Tibial artery (tissue), 4 donors: ENCODE data around the gene CNTROB.

Experiments used
- DNase-seq, 2 donors: peaks; one replicate each; pipeline ENCODE4 v3.0.0-alpha.2; 2019
- H3K27ac ChIP-seq, 2 donors: fragments of 200-600 bp; sonication (generic) in 1 of 2; 1 replicate in 1 of 2; 2 replicates in 1 of 2; pipeline ENCODE4 v1.5.1; 2018 to 2019; ENCODE audit warnings: mild to moderate bottlenecking in 1 of 2
- H3K27me3 ChIP-seq, 2 donors: fragments of 200-600 bp; sonication (generic) in 1 of 2; one replicate each; pipeline versions ENCODE4 v1.5.1 to v1.6.0; 2016 to 2019
- H3K36me3 ChIP-seq, 3 donors: fragments of 200-600 bp; sonication (generic) in 2 of 3; one replicate each; pipeline ENCODE4 v1.5.1; 2016 to 2019; ENCODE audit warnings: mild to moderate bottlenecking in 2 of 3
- H3K4me1 ChIP-seq, 4 donors: fragments of 200-600 bp; sonication (generic) in 2 of 4; 1 replicate in 3 of 4; 2 replicates in 1 of 4; pipeline ENCODE4 v1.5.1; 2016 to 2019
- H3K4me3 ChIP-seq, 2 donors: fragments of 200-600 bp; sonication (generic) in 1 of 2; 1 replicate in 1 of 2; 2 replicates in 1 of 2; pipeline ENCODE4 v1.5.1; 2018 to 2019; ENCODE audit warnings: mild to moderate bottlenecking in 2 of 2
- H3K9me3 ChIP-seq, 3 donors: fragments of 200-600 bp; sonication (generic) in 1 of 3; one replicate each; pipeline ENCODE4 v1.5.1; 2016 to 2019
- CTCF ChIP-seq, 2 experiments: fragments of 200-600 bp in 1 of 2; fragments of 450-650 bp in 1 of 2; IDR thresholded peaks; one replicate each; pipeline ENCODE4 v1.5.1; 2017 to 2019; ENCODE audit warnings: antibody characterized with exemption in 2 of 2, mild to moderate bottlenecking in 1 of 2, moderate library complexity in 1 of 2
- intact Hi-C: fragments of 100-400 bp; cut with DNase I; formaldehyde crosslinking; loops from one replicate; pipeline ENCODE4 v1.15.0; 2023; ENCODE audit warnings: low total_unique reads

The CNTROB gene

GRCh38 chr17:7929158-7930023 lies 2.6 kb upstream of the CNTROB start, which contains the start of gene KCNAB3:
TSS of gene KCNAB3 (minus strand) at chr17:7929856. CDS start at chr17:7929435, 421 bp downstream.
- Histone ChIP-seq H3K27ac (no peak within 1 kb of the TSS), H3K36me3 (peaks cover 0 to 5% (median 0%) of the 10 kb centered on the region in 3 donors), H3K27me3 (peaks cover 0 to 10% of the 10 kb centered on the region in 2 donors), H3K4me1 (peaks cover 0 to 38% (median 25%) of the 10 kb centered on the region in 4 donors), H3K9me3 (no peaks in the 10 kb centered on the region), H3K4me3 (no peak within 1 kb of the TSS)
- intact Hi-C loops = no loop called here
- no peak for DNase-seq
- no peak for TF ChIP-seq CTCF (IDR thresholded peaks at IDR 0.05)

- Histone ChIP-seq H3K27ac (peak overlapping the region; percentile 56 to 78), H3K4me3 (peak overlapping the region; percentile 74 to 82), H3K36me3 (peaks cover under 1 to 19% (median 3%) of the 10 kb centered on the region in 3 donors), H3K9me3 (no peaks in the 10 kb centered on the region), H3K4me1 (peaks cover 0 to 38% (median 25%) of the 10 kb centered on the region in 4 donors), H3K27me3 (peaks cover 0 to 10% of the 10 kb centered on the region in 2 donors)
- DNase-seq = no peak
- TF ChIP-seq CTCF (IDR thresholded peaks at IDR 0.05) = no peak
- intact Hi-C loops = no loop called here
Measured at GRCh38 chr17:7930841-7931631, 970 bp upstream of the CNTROB start.

GRCh38 chr17:7932483-7932891 lies 481 bp downstream of the CNTROB start:
- Histone ChIP-seq H3K27ac (peak overlapping the region; percentile 63 to 78), H3K27me3 (peaks cover 0 to 10% of the 10 kb centered on the region in 2 donors), H3K4me3 (peak overlapping the region; percentile 74 to 82), H3K36me3 (peaks cover 11 to 33% (median 12%) of the 10 kb centered on the region in 3 donors), H3K4me1 (peaks cover 0 to 38% (median 25%) of the 10 kb centered on the region in 4 donors), H3K9me3 (no peaks in the 10 kb centered on the region)
- intact Hi-C loops = no loop called here
- DNase-seq = peak in 1 of 2 donors; percentile 66
- no peak for TF ChIP-seq CTCF (IDR thresholded peaks at IDR 0.05)

- DNase-seq = peak; percentile 40 to 55
- Histone ChIP-seq H3K36me3 (peaks cover 11 to 36% (median 12%) of the 10 kb centered on the region in 3 donors), H3K27ac (peak overlapping the region; percentile 63 to 78), H3K4me3 (peak overlapping the region; percentile 74 to 82), H3K9me3 (no peaks in the 10 kb centered on the region), H3K4me1 (peaks cover 0 to 38% (median 25%) of the 10 kb centered on the region in 4 donors), H3K27me3 (peaks cover 0 to 10% of the 10 kb centered on the region in 2 donors)
- intact Hi-C loops = no loop called here
- no peak for TF ChIP-seq CTCF (IDR thresholded peaks at IDR 0.05)
Measured at GRCh38 chr17:7932949-7933348, 943 bp downstream of the CNTROB start.

- H3K9me3 ChIP-seq = no peaks in the 10 kb centered on the region
- DNase-seq = no peak
- H3K27ac ChIP-seq = no peak overlapping the region
- TF ChIP-seq CTCF (IDR thresholded peaks at IDR 0.05) = no peak
- H3K27me3 ChIP-seq = no peaks in the 10 kb centered on the region
- intact Hi-C loops = no loop called here
- peaks cover 23 to 60% (median 27%) of the 10 kb centered on the region in 3 donors for H3K36me3 ChIP-seq
- H3K4me1 ChIP-seq = peaks cover 0 to 22% (median 21%) of the 10 kb centered on the region in 4 donors
- no peak overlapping the region for H3K4me3 ChIP-seq
Measured at GRCh38 chr17:7935859-7936258, 3.9 kb downstream of the CNTROB start.
